ENCODE data around the gene SPATA3. TPM values are rescaled to one million over a fixed set of nuclear protein-coding genes. Genes with fewer than 3 reads are reported as not detected.
A peak's percentile ranks its signal among the peaks of the same experiment; 100 is the strongest.

SPATA3 gene
- total and polyA plus RNA-seq, 2 of the 13 experiments (the other 11 are each of a cell fraction or from before 2014, with no cell fraction given), result not detected

GRCh38 chr2:231000211-231000904 is 4.4 kb downstream of the SPATA3 start (continued):
- TF ChIP-seq ZBTB10 (CRISPR knock-in tag; IDR thresholded peaks at IDR 0.05; ENCODE audit: borderline replicate concordance) (no peak), NRL (CRISPR knock-in tag; IDR thresholded peaks at IDR 0.05; ENCODE audit: borderline replicate concordance) (peak; percentile 19; the same call in 1 of the 2 replicates), ZNF724P (CRISPR knock-in tag; IDR thresholded peaks at IDR 0.05; ENCODE audit: borderline replicate concordance) (0 out of 2 replicates have a peak, but pooled peaks have one; percentile 0), MIER2 (CRISPR knock-in tag; IDR thresholded peaks at IDR 0.05) (no peak), MYPOP (CRISPR knock-in tag; IDR thresholded peaks at IDR 0.05) (no peak), THAP9 (CRISPR knock-in tag; IDR thresholded peaks at IDR 0.05; ENCODE audit: borderline replicate concordance) (no peak), KAT7 (CRISPR knock-in tag; IDR thresholded peaks at IDR 0.05; ENCODE audit: borderline replicate concordance) (no peak), SMARCE1 (IDR thresholded peaks at IDR 0.05; ENCODE audit: borderline replicate concordance) (no peak), ZNF180 (CRISPR knock-in tag; IDR thresholded peaks at IDR 0.05; ENCODE audit: borderline replicate concordance, low read depth) (no peak), ZNF543 (CRISPR knock-in tag; IDR thresholded peaks at IDR 0.05) (no peak), ZFAT (CRISPR knock-in tag; conservative IDR thresholded peaks at IDR 0.05) (no peak), HIC2 (CRISPR knock-in tag; IDR thresholded peaks at IDR 0.05; ENCODE audit: low read depth) (peak; percentile 71), POLR2G (IDR thresholded peaks at IDR 0.05; ENCODE audit: low read depth, low read length) (no peak), ZNF687 (CRISPR knock-in tag; IDR thresholded peaks at IDR 0.05) (peak; percentile 75), MED1 (CRISPR knock-in tag; IDR thresholded peaks at IDR 0.05) (0 out of 2 replicates have a peak, but pooled peaks have one; percentile 39), EEA1 (CRISPR knock-in tag; IDR thresholded peaks at IDR 0.05; ENCODE audit: borderline replicate concordance) (no peak)
